Activated T-cell treated with anti-CD3 and anti-CD28 coated beads, Interleukin-2, amount 50 U/mL, for 72 hours (primary cell): ENCODE data around the gene KISS1R. TPM values are rescaled to one million over a fixed set of nuclear protein-coding genes. Genes with fewer than 3 reads are reported as not detected.
"Not testable (repeated sequence)": the region's sequence is repeated elsewhere in the genome, so short reads cannot be mapped to it uniquely, and the experiment has no call there.

ENCODE experiments used
- ATAC-seq, 2 donors: fragments of 150-1000 bp; cut with Tn5 transposase; replicated peaks in 1 of 2; 2 replicates each; pipeline ENCODE4 v1.10.0; 2021; ENCODE audit warnings: moderate library complexity in 2 of 2, mild to moderate bottlenecking in 1 of 2
- DNase-seq, 2 donors: peaks; one replicate each; pipeline ENCODE4 v3.0.0; 2021 to 2022; ENCODE audit warnings: mixed read lengths in 1 of 2
- H3K27ac Mint-ChIP-seq: one replicate; pipeline ENCODE4 v1.8.0; 2022; ENCODE audit warnings: mild to moderate bottlenecking, moderate library complexity, mixed read lengths
- H3K27me3 Mint-ChIP-seq: one replicate; pipeline ENCODE4 v1.8.0; 2022; ENCODE audit warnings: low read depth, mixed read lengths
- H3K36me3 Mint-ChIP-seq, 2 donors: one replicate each; pipeline ENCODE4 v1.8.0; 2022; ENCODE audit warnings: mixed read lengths in 2 of 2, mild to moderate bottlenecking in 1 of 2; ENCODE audit not compliant: insufficient read depth in 2 of 2
- H3K4me1 Mint-ChIP-seq: one replicate; pipeline ENCODE4 v1.8.0; 2022; ENCODE audit warnings: low read depth, mixed read lengths
- H3K4me3 Mint-ChIP-seq, 2 donors: one replicate each; pipeline ENCODE4 v1.8.0; 2022; ENCODE audit warnings: mild to moderate bottlenecking in 2 of 2, mixed read lengths in 2 of 2, moderate library complexity in 2 of 2
- H3K9me3 Mint-ChIP-seq, 2 donors: one replicate each; pipeline ENCODE4 v1.8.0; 2022; ENCODE audit warnings: mixed read lengths in 2 of 2
- total RNA-seq, 2 donors: library from RNA; stranded (reverse); gene quantifications; one replicate each; pipeline ENCODE4 v1.2.3, GENCODE V29; 2022

Gene KISS1R
- total RNA-seq, 2 donors from 2014 or later, result 1.0 to 3.6 TPM

GRCh38 chr19:955803-956765, 39.0 kb downstream of the KISS1R start:
- ATAC-seq (no peak), DNase-seq (no peak)
- H3K27ac Mint-ChIP-seq, result no peak overlapping the region
- H3K4me1 Mint-ChIP-seq, result peaks cover 5% of the 10 kb centered on the region
- no peak overlapping the region for H3K4me3 Mint-ChIP-seq
- no peaks in the 10 kb centered on the region for H3K9me3 Mint-ChIP-seq
- H3K36me3 Mint-ChIP-seq, result no peaks in the 10 kb centered on the region
- H3K27me3 Mint-ChIP-seq, result no peaks in the 10 kb centered on the region

GRCh38 chr19:956766-957440, 39.8 kb downstream of the KISS1R start:
- ATAC-seq (no peak), DNase-seq (no peak)
- H3K36me3 Mint-ChIP-seq, result no peaks in the 10 kb centered on the region
- peaks cover 5% of the 10 kb centered on the region for H3K4me1 Mint-ChIP-seq
- H3K27me3 Mint-ChIP-seq, result no peaks in the 10 kb centered on the region
- H3K4me3 Mint-ChIP-seq, result no peak overlapping the region
- H3K27ac Mint-ChIP-seq, result no peak overlapping the region
- H3K9me3 Mint-ChIP-seq, result no peaks in the 10 kb centered on the region

GRCh38 chr19:957578-957977, 40.4 kb downstream of the KISS1R start:
- not testable (repeated sequence) for DNase-seq, H3K9me3 Mint-ChIP-seq, H3K27ac Mint-ChIP-seq, H3K27me3 Mint-ChIP-seq, H3K36me3 Mint-ChIP-seq, H3K4me3 Mint-ChIP-seq, ATAC-seq, H3K4me1 Mint-ChIP-seq

- Mint-ChIP-seq H3K27ac (no peak overlapping the region), H3K4me3 (peak overlapping the region in 1 of 2 donors; percentile 36)
These were observed 42.1 kb downstream of the KISS1R start for GRCh38 chr19:958967-959855.

GRCh38 chr19:960020-960419, 42.9 kb downstream of the KISS1R start:
- Mint-ChIP-seq H3K4me1 (peaks cover 5% of the 10 kb centered on the region), H3K36me3 (peaks cover under 1 to 2% of the 10 kb centered on the region in 2 donors), H3K27me3 (no peaks in the 10 kb centered on the region), H3K9me3 (peaks cover 0 to under 1% of the 10 kb centered on the region in 2 donors), H3K27ac (no peak overlapping the region), H3K4me3 (no peak overlapping the region)
- DNase-seq (no peak), ATAC-seq (no peak)

More at GRCh38 chr19:958967-959855, 42.1 kb downstream of the KISS1R start:
- Mint-ChIP-seq H3K27me3 (no peaks in the 10 kb centered on the region), H3K36me3 (no peaks in the 10 kb centered on the region), H3K9me3 (no peaks in the 10 kb centered on the region), H3K4me1 (peaks cover 5% of the 10 kb centered on the region)
- ATAC-seq (peak; percentile 83 to 87), DNase-seq (peak; percentile 30 to 51)

- H3K9me3 Mint-ChIP-seq, result peaks cover 2% of the 10 kb centered on the region in 2 donors
- ATAC-seq (no peak), DNase-seq (no peak)
- H3K27ac Mint-ChIP-seq, result no peak overlapping the region
- no peaks in the 10 kb centered on the region for H3K27me3 Mint-ChIP-seq
- H3K4me3 Mint-ChIP-seq, result no peak overlapping the region
- peaks cover 5% of the 10 kb centered on the region for H3K4me1 Mint-ChIP-seq
- peaks cover 5 to 6% of the 10 kb centered on the region in 2 donors for H3K36me3 Mint-ChIP-seq
These were observed 43.4 kb downstream of the KISS1R start for GRCh38 chr19:960601-960938.

GRCh38 chr19:961866-962620, 44.9 kb downstream of the KISS1R start:
- H3K4me3 Mint-ChIP-seq, result no peak overlapping the region
- H3K36me3 Mint-ChIP-seq, result peaks cover 5 to 13% of the 10 kb centered on the region in 2 donors
- H3K9me3 Mint-ChIP-seq, result peaks cover 2% of the 10 kb centered on the region in 2 donors
- DNase-seq (no peak), ATAC-seq (no peak)
- H3K4me1 Mint-ChIP-seq, result peaks cover 5% of the 10 kb centered on the region
- no peak overlapping the region for H3K27ac Mint-ChIP-seq
- no peaks in the 10 kb centered on the region for H3K27me3 Mint-ChIP-seq

GRCh38 chr19:962683-963400, 45.7 kb downstream of the KISS1R start:
- H3K4me3 Mint-ChIP-seq, result no peak overlapping the region
- H3K4me1 Mint-ChIP-seq, result peaks cover 5% of the 10 kb centered on the region
- no peak for ATAC-seq

GRCh38 chr19:963486-963951, 46.4 kb downstream of the KISS1R start:
- no peak overlapping the region for H3K27ac Mint-ChIP-seq
- H3K4me3 Mint-ChIP-seq, result no peak overlapping the region
- peaks cover 5 to 17% of the 10 kb centered on the region in 2 donors for H3K36me3 Mint-ChIP-seq
- peaks cover 2% of the 10 kb centered on the region in 2 donors for H3K9me3 Mint-ChIP-seq
- DNase-seq (no peak), ATAC-seq (no peak)
- no peaks in the 10 kb centered on the region for H3K27me3 Mint-ChIP-seq
- peaks cover 5% of the 10 kb centered on the region for H3K4me1 Mint-ChIP-seq

More at GRCh38 chr19:962683-963400, 45.7 kb downstream of the KISS1R start:
- peaks cover 5 to 13% of the 10 kb centered on the region in 2 donors for H3K36me3 Mint-ChIP-seq
- no peak overlapping the region for H3K27ac Mint-ChIP-seq
- H3K27me3 Mint-ChIP-seq, result no peaks in the 10 kb centered on the region
- H3K9me3 Mint-ChIP-seq, result peaks cover 2% of the 10 kb centered on the region in 2 donors
- DNase-seq, result no peak

- Mint-ChIP-seq H3K4me3 (no peak overlapping the region), H3K4me1 (no peaks in the 10 kb centered on the region), H3K9me3 (peaks cover 2% of the 10 kb centered on the region in 2 donors), H3K27me3 (no peaks in the 10 kb centered on the region), H3K36me3 (peaks cover 5 to 17% of the 10 kb centered on the region in 2 donors), H3K27ac (no peak overlapping the region)
- no peak for ATAC-seq
- no peak for DNase-seq
These were observed 47.0 kb downstream of the KISS1R start for GRCh38 chr19:964116-964520.

GRCh38 chr19:964761-965694, 47.9 kb downstream of the KISS1R start:
- no peak for DNase-seq
- H3K27me3 Mint-ChIP-seq, result no peaks in the 10 kb centered on the region
- ATAC-seq, result no peak
- peaks cover 2% of the 10 kb centered on the region in 2 donors for H3K9me3 Mint-ChIP-seq
- H3K27ac Mint-ChIP-seq, result no peak overlapping the region
- H3K4me3 Mint-ChIP-seq, result no peak overlapping the region
- peaks cover 5 to 17% of the 10 kb centered on the region in 2 donors for H3K36me3 Mint-ChIP-seq
- H3K4me1 Mint-ChIP-seq, result no peaks in the 10 kb centered on the region
